ENCODE data around the gene TMEM18.

TMEM18 gene

GRCh38 chr2:651951-652373 lies 25.2 kb downstream of the TMEM18 start:
- DNase-seq (ENCODE audit: low read depth, low spot score): no peak

DNA sequence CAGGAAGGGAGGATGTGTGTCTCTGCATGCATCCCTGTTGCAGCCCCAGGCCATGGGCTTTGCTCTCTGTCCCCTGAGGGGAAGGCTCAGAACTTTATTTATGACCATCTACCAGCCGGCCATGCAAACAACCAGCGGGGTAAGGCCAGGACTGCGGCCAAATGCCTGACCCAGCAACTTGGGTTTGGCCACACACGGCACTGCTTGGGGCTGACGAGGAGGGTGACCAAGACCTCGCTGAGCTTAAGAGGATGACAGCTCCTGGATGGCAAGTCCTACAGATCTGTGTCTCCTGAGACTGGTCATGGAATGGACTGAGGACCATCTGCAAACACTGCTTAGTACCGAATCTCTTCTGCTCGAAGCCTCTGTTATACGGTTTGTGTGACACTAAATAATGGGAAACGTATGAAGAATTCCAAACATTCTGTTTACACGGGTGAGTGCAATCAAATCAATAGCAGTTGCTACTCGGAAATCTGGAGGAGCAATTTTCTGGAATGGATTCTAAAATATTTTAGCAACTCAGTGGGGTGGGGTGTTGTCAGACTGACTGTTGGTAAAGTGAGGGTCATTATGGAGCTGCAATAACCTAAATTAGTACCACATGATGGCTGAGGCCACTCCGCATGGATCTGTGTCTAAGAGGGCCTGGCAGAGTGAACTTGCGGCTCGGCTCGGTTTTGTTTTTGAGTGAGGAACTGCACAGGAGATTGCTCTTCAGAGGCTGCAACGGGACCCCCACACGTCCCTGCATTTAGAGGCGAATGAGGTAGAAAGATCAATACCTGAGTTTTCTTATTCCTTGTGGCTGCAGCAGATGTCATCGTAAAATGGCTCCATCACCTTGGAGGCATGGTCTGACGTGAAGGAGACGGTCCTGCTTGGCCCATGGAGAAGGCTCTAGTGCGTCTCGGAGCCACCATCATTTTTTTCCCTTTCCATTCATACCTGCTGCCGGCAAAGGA lies 26.6 kb downstream of the TMEM18 start:
- DNase-seq (ENCODE audit: low read depth, low spot score): no peak

DNA sequence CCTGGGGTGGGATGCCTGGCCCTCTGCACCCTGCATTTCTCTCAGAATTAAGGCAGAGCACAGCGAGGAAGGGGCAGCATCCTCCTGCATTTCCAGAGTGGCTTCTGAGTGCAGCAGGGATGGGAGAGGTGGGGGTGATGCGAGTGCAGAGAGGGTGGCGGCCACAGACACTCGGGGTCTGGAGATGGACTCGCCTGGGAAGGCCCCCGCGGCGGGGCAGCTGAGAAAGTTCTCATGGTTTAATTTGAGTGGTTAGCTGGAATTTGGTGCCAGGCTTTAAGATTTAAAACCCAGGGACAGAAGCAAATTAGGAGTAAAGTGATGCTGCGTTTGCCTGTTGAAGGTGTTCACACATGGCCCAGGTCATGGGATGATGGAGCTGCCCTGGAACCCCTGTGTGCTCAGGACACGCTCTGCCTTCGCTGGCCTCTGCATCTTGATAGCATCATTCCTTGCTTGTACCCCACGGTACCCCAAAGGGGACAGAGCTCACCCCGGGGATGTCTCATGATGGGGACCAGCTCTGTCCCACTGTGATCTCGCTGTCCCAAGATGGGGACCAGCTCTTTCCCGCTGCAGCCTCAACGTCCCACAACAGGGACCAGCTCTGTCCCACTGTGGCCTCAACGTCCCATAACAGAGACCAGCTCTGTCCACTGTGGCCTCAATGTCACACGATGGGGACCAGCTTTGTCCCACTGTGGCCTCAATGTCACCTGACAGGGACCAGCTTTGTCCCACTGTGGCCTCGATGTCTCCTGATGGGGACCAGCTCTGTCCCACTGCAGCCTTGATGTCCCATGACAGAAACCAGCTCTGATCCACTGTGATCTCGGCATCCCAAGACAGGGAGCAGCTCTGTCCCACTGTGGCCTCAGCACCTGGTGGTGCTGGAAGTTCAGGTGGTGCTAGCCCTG lies 27.5 kb downstream of the TMEM18 start:
- DNase-seq (ENCODE audit: low read depth, low spot score): no peak

GRCh38 chr2:648476-649424 lies 28.5 kb downstream of the TMEM18 start:
- DNase-seq (ENCODE audit: low read depth, low spot score): no peak

GRCh38 chr2:647691-648231 lies 29.4 kb downstream of the TMEM18 start:
- DNase-seq (ENCODE audit: low read depth, low spot score): no peak

DNA sequence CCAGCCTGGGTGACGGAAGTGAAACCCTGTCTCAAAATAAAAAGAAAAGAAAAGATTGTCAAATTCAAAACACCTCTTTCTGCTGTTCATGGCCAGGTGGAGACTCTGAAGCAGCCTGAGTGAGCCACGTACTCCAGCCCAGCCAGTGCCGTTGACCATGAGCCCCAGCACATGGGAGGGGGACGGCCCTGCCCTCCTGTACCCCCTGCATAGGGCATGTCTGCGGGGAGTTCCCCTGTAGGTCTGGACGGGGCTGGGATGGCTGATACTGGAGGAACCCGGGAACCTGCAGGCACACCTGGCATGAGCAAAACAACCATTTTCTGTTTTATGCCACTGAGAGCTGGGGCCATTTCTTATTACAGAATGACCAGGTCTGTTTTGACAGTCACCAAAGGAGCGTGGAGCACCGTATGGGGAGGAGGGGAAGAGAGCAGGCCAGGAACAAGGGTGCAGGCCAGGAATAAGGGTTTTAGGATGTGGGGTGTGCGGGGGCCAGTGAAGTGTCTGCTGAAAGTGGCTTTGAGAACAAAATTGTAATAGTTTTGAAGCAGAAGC lies 30.1 kb downstream of the TMEM18 start:
- no peak for DNase-seq (ENCODE audit: low read depth, low spot score)

GRCh38 chr2:644871-645270 lies 32.3 kb downstream of the TMEM18 start:
- no peak for DNase-seq (ENCODE audit: low read depth, low spot score)

- DNase-seq (ENCODE audit: low read depth, low spot score): no peak
These were observed 33.4 kb downstream of the TMEM18 start for GRCh38 chr2:643761-644160.

DNA sequence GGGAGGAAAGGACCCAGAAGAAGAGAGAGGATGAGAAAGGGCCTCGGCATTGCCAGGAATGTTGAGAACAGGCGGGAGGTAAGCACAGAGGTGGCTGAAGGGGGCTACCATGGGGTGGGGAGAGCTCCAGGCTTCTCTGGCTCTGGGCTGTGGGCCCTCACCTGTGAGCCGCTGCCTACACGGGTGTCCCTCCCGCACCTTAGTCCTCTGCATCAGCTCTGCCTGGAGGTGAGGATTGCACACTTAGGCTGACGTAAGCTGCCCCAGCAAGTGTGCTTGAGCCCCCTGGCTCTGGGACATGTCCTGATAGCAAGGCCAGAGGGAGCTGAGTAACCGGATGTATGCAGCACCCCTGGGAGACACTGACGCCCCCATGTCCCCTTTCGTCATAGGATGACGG lies 33.9 kb downstream of the TMEM18 start:
- no peak for DNase-seq (ENCODE audit: low read depth, low spot score)

DNA sequence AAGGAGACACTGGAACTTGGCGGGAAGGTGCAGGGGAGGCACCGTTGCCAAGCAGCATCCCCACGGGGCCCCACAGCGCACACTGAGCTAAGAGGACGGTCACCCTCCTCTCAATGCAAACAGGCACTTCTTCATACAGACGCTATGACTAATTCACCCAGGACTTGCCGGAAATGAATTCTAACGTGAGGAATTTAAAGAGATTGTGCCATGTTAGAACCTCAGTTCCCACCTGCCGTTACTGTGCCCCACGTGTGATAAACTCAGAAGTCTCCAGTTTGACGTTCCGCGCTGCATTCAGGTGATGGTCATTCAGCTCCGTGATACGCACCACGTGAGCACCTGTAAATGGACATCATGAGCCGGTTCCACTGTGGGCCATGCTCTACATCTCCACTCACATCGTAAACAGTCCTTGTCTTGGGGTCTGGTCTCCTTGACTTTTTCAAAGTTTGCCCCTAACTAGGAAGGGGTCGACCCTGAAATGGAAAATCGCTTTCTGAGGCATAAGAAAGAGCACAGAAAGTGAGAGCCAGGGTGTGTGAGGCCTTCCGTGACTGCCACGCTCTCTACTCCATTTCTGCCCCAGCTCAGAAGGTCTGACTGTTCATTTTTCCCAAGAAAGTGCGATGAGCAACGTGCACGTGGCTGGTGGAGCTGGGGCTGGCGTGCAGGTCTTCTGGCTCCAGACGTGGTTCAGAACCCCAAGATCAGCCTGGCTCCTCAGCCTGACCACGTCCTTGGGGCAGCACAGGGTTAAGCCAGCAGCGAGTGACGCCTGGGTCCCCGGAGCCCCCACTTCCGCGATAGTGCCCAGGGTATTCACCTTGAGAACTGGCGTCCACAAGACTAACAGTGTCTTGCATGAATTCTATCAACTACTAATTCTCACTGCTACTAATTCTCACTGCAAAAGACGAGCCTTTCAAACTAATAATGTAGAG lies 35.1 kb downstream of the TMEM18 start:
- DNase-seq (ENCODE audit: low read depth, low spot score): no peak

- no peak for DNase-seq (ENCODE audit: low read depth, low spot score)
These were observed 35.9 kb downstream of the TMEM18 start for GRCh38 chr2:641164-641871.

DNA sequence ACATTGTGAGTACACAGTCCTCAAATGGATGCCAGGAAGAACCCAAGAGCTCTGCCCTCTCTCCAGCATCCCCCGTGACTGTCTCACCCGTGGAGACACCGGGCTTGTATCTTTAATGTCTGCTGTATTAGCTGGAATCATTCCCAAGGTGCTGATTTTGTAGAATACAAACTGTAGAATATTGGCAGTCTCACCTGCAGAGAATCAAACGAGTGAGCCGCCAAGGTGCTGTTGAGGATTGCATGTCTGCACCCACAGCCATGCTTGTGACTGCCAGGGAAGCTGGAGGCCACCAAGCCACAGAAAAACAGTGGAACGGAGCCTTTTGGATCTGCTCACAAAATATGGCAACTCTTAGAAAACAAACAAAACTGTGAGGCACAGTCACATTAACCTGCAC lies 37.5 kb downstream of the TMEM18 start:
- no peak for DNase-seq (ENCODE audit: low read depth, low spot score)

- no peak for DNase-seq (ENCODE audit: low read depth, low spot score)
These were observed 39.4 kb downstream of the TMEM18 start for GRCh38 chr2:637804-638203.

DNA sequence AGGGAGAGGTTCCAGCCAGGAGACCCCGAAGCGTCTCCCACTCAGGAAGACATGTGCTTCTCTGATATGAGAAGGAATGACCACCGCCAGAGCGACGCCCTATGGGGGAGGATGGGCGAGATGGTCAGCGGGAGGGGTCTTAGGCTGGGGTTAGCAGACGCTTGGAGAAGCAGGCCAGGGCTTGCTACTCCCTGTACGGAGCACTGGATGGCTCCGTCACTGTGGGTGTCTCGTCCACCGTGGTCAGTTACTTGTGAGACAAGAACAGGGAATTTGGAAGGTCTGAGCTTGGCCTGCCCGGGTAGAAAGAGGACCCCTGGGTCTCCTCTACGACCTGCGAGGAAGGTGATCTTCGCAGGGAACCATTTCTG lies 39.8 kb downstream of the TMEM18 start:
- no peak for DNase-seq (ENCODE audit: low read depth, low spot score)

DNA sequence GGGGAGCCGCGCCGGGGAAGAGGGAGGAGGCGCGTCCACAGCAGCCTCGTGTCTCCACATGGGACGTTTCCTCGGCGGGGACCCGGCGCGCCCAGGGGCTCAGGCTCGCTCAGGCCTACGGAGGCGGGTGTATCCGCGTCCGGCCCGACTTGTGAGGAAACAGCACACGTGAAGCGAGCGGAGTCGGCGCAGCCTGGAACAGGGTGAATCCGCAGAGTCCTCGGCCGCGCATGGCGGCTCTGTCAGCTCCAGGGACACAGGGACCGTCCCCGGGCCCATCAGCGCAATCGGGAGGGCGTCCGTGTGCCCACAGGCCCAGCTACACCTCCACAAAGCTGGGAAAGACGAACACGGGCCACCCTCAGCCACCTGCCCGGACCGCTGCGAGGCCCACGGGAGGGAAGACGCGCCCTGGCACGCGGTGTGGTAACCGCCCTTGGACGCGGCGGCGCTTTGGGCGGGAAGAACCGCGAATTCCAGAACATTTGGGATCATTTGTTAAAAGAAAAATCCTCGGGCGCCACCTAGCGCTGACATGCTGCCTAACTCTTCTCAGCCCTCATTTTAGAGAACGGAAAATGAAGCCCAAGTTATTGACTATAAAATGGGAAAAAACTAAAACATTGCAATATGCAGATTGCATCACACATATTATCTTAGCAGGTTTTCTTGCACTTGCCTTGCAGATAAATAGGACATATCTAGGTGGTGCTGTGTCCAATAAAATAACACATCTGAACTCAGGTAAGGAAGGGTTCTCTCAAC lies 40.4 kb downstream of the TMEM18 start:
- DNase-seq (ENCODE audit: low read depth, low spot score): no peak

DNA sequence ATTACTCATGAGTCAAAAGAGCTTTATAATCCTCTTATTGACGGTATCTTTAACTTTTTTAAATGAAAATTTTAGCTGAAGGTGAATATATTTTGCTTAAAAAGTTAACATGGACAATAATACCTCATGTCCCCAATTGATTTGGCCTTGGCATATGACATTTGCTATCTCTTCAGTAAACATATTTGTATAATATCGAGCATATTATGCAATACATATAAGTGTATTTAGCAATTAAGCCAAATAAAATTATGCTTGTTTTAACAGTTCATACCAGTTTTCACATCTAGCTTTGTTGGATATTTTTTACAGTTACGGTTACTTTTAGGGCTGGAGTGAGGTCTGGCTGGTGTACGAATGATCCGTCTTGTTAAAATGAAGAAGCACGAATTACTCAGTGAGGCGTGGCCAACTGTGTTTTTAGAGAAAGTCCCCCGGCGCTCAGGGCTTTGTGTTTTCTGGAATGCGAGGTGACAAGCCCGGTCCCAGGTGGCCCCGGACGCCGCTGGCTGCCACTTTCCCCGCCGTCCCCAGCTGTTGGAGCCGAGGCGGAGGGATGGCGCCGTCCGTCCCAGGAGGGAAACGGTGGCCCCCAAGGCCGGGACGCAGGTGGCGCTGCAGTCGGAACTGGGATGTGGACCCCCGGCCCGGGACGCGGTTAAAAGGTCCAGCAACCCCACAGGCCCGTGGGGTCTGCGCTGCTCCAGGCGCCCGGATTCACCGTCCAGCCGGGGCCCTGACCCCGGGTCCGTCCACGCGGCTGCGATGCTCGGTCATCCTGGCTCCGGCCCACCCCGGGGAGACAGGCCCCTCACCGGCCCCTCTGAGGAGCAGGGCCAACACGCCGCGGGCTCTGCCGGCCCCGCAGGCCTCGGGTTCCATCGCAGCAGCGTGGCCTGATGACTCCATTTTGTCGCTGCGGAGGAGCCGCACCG lies 41.3 kb downstream of the TMEM18 start:
- no peak for DNase-seq (ENCODE audit: low read depth, low spot score)

Data from brain pericyte (primary cell).